Measurements from ENCODE around the gene GIGYF2.

GIGYF2 gene

DNA sequence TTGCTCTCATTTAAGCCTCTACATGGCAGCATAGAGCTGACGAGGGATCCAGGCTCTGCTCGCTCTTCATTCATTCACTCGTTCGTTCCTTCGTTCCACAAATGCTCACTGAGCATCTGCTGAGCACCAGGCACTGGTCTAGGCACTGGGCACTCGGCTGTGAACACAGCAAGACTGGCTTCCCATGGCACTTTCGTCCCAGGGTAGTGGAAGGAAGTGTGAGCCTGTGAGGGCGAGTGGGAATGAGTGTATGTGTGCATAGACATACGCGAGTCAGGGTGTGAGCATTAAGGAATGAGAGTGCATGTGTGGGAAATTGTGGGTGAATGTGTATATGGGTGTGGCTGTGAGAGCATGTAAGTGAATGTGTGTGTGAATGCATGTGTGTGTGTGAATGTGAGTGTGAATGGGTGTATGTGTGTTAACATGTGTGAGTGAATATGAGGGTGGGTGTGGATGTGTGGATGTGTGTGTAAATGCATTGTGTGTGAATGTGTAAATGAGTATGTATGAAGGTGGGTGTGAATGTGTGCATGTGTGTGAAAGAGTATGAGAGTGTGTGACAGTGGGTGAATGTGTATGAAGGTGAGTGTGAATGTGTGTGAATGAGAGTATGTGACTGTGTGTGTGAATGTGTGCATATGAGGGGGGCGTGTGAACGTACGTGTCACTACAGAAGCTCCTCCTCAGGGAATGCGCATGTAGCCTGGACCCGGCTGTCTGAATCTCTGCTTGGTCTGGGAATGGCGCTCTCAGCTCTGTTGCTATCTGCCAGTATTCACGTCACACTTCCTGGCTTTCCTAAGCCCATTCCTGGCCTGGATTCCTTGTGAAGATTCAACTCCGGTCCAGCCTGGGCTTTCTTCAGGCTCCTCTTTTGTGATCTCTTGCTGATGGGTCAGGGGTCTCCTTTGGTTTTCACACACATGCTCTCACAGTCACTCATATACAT lies 201.7 kb downstream of the GIGYF2 start:
- no peaks in the 10 kb centered on the region for H3K9me3 ChIP-seq (ENCODE audit: insufficient read depth, low read length)
- peaks cover 6% of the 10 kb centered on the region; the same call in 1 of the 2 replicates for H3K4me1 ChIP-seq (ENCODE audit: low read length)
- no peak overlapping the region for H3K4me3 ChIP-seq (ENCODE audit: low read length)
- H3K36me3 ChIP-seq (replicated peaks; ENCODE audit: low read depth, low read length): no peaks in the 10 kb centered on the region
- no peaks in the 10 kb centered on the region for H3K27me3 ChIP-seq (ENCODE audit: low read depth, low read length)
- no peak overlapping the region for H3K4me2 ChIP-seq (ENCODE audit: low read length)
- H4K20me1 ChIP-seq (ENCODE audit: insufficient read depth, low read length): no peaks in the 10 kb centered on the region
- no peak overlapping the region for H3K27ac ChIP-seq (ENCODE audit: low read length)
- H2AFZ ChIP-seq (ENCODE audit: low read depth, low read length): no peak overlapping the region
- no peaks in the 10 kb centered on the region for H3K79me2 ChIP-seq (ENCODE audit: low read length)
- H3K9ac ChIP-seq (ENCODE audit: low read length): no peak overlapping the region
- TF ChIP-seq, protein P1, sequence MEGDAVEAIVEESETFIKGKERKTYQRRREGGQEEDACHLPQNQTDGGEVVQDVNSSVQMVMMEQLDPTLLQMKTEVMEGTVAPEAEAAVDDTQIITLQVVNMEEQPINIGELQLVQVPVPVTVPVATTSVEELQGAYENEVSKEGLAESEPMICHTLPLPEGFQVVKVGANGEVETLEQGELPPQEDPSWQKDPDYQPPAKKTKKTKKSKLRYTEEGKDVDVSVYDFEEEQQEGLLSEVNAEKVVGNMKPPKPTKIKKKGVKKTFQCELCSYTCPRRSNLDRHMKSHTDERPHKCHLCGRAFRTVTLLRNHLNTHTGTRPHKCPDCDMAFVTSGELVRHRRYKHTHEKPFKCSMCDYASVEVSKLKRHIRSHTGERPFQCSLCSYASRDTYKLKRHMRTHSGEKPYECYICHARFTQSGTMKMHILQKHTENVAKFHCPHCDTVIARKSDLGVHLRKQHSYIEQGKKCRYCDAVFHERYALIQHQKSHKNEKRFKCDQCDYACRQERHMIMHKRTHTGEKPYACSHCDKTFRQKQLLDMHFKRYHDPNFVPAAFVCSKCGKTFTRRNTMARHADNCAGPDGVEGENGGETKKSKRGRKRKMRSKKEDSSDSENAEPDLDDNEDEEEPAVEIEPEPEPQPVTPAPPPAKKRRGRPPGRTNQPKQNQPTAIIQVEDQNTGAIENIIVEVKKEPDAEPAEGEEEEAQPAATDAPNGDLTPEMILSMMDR (IDR thresholded peaks at IDR 0.05; ENCODE audit: low read depth, low read length): no peak
- TF ChIP-seq EZH2phosphoT487 (IDR thresholded peaks at IDR 0.05; ENCODE audit: low read depth): no peak

DNA sequence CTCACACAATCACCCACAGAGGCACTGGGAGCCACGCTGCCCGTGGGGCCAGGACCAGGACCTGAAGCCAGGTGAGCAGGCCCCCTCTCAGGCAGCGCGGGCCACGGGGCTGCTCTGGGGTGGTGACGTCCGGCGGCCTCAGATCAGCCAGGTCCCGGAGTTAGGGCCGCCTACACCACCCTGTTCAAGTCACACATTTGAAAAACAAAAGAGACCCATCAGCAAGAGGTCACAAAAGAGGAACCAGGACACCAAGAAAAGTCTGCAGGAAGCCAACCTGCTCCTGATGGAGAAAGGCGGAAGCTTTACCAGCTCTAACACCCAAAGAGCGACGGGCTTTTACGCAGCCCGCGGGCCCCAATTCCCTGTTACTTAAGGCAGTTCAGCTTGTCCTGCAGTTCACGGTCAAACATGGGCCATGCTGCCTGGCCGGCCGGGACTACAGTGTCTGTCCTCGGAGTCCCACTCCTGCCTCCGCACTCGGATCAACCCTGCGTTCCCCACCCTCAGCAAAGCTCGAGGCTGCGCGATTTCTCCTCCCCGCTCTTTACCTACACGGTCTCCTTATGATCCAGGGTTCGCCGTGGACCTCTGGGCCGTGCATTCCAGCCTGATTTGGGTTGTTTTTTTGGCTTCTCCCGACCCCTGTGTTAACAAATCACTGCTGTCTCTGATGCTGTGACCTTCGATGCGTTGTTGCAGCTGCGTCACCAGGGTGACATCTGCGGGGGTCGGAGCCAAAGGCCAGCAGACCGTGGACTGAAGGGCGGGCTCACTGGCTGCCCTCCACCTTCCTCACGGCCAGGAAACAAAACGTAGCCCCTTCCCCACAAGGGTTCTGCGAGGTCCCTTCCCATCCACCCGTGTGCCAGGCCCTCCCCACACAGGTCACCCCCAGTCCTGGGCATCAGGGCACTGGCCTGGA lies 203.9 kb downstream of the GIGYF2 start:
- no peak overlapping the region for H3K9ac ChIP-seq (ENCODE audit: low read length)
- H4K20me1 ChIP-seq (ENCODE audit: insufficient read depth, low read length): no peaks in the 10 kb centered on the region
- TF ChIP-seq, protein P1 (IDR thresholded peaks at IDR 0.05; ENCODE audit: low read depth, low read length): no peak
- no peak for TF ChIP-seq EZH2phosphoT487 (IDR thresholded peaks at IDR 0.05; ENCODE audit: low read depth)
- H3K4me3 ChIP-seq (ENCODE audit: low read length): no peak overlapping the region
- H3K4me1 ChIP-seq (ENCODE audit: low read length): peaks cover 6% of the 10 kb centered on the region; the same call in 1 of the 2 replicates
- H3K79me2 ChIP-seq (ENCODE audit: low read length): no peaks in the 10 kb centered on the region
- no peak overlapping the region for H3K4me2 ChIP-seq (ENCODE audit: low read length)
- H3K27ac ChIP-seq (ENCODE audit: low read length): no peak overlapping the region
- H2AFZ ChIP-seq (ENCODE audit: low read depth, low read length): no peak overlapping the region
- no peaks in the 10 kb centered on the region for H3K36me3 ChIP-seq (replicated peaks; ENCODE audit: low read depth, low read length)
- no peaks in the 10 kb centered on the region for H3K27me3 ChIP-seq (ENCODE audit: low read depth, low read length)
- no peaks in the 10 kb centered on the region for H3K9me3 ChIP-seq (ENCODE audit: insufficient read depth, low read length)

DNA sequence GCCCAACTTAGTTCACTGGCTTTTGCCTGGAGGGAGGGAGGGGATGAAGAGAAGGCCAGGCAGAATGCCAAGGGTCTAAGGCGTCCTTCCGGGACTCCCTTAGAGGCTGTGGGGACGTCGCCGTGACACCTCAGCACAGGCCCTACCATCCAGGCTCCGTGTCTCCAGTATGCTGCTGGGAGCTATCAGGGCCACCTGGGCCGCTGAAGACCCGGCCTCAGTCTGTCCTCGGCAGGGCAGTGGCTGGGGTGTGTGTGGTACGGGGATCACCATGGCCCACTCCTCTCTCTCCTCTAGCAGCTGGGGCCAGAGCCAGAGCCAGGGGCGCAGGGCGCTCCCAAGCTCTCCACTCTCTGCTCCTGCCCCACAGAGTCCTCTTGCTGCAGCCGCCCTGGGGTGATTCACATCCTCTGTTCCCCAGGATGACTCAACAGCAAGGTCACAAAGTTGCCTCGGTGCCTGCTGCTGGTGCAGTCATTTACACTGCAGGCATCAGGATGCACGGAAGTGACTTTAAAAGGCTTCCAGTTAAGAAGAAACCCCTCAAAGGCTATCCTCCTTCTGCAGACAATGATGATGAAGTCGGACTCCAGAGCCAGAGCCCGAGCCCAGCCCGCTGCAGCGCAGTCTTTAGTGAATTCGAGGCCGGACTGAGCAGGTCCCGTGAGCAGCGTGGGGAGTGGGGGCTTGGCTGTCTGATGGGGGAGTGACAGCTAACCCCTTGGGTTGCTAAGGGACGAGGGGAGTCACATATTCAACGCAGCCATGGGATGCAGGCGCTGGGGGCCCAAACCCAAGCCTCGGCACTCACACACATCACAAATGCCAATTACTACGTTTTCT lies 204.8 kb downstream of the GIGYF2 start:
- no peaks in the 10 kb centered on the region for H3K9me3 ChIP-seq (ENCODE audit: insufficient read depth, low read length)
- H2AFZ ChIP-seq (ENCODE audit: low read depth, low read length): no peak overlapping the region
- H3K27me3 ChIP-seq (ENCODE audit: low read depth, low read length): no peaks in the 10 kb centered on the region
- H3K36me3 ChIP-seq (replicated peaks; ENCODE audit: low read depth, low read length): no peaks in the 10 kb centered on the region
- no peaks in the 10 kb centered on the region for H4K20me1 ChIP-seq (ENCODE audit: insufficient read depth, low read length)
- TF ChIP-seq EZH2phosphoT487 (IDR thresholded peaks at IDR 0.05; ENCODE audit: low read depth): no peak
- TF ChIP-seq, protein P1 (IDR thresholded peaks at IDR 0.05; ENCODE audit: low read depth, low read length): no peak
- no peaks in the 10 kb centered on the region for H3K79me2 ChIP-seq (ENCODE audit: low read length)
- peaks cover 6% of the 10 kb centered on the region; the same call in 1 of the 2 replicates for H3K4me1 ChIP-seq (ENCODE audit: low read length)
- H3K4me3 ChIP-seq (ENCODE audit: low read length): no peak overlapping the region
- H3K4me2 ChIP-seq (ENCODE audit: low read length): no peak overlapping the region
- no peak overlapping the region for H3K27ac ChIP-seq (ENCODE audit: low read length)
- no peak overlapping the region for H3K9ac ChIP-seq (ENCODE audit: low read length)

Data from OCI-LY3 (cell line).